GM12891 (cell line): ENCODE results near the gene AGTRAP.

ENCODE experiments used
- POLR2AphosphoS5 ChIP-seq: IDR thresholded peaks from 2 replicates; pipeline ENCODE4 v1.6.1; 2011; ENCODE audit warnings: low read depth, low read length, control low read depth
- TAF1 ChIP-seq: IDR thresholded peaks from 2 replicates; pipeline ENCODE4 v1.6.1; 2011; ENCODE audit warnings: low read depth, low read length, control low read depth

DNA sequence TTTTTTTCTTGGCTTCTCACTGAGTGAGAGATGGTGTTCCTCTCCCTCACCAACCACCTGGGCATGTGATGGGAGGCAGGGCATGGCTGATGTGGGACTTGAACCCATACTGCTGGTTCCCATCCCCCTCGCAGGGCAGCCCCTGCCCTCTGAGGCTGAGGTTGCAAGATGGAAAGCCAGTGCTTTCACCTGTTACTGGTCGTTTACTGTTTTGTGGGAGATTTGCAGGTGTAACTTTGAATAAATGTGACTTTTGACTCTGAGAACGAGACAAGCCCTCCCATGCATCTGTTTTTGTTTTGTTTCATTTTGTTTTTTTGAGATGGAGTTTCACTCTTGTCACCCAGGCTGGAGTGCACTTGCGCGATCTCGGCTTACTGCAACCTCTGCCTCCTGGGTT, 47.6 kb downstream of the AGTRAP start:
- no peak for TF ChIP-seq POLR2AphosphoS5
- no peak for TF ChIP-seq TAF1
